B cell (primary cell): ENCODE measurements around the gene ZNF672. TPM values are rescaled to one million over a fixed set of nuclear protein-coding genes. Genes with fewer than 3 reads are reported as not detected.

Experiments
- ATAC-seq: fragments of 200-7000 bp; cut with Tn5 transposase; one replicate; pipeline ENCODE4 v1.10.0; 2021; ENCODE audit warnings: low read depth, mild to moderate bottlenecking, moderate number of reproducible peaks, moderate library complexity
- CTCF ChIA-PET: fragments of 350-600 bp; sonication (Branson Sonifier 250); formaldehyde crosslinking; loops from one replicate; lab custom pipeline; 2021; ENCODE audit warnings: antibody characterized with exemption, inconsistent platforms; lab: Charles Lee
- POLR2A ChIA-PET: fragments of 350-600 bp; sonication (Branson Sonifier 250); formaldehyde crosslinking; loops from one replicate; lab custom pipeline; 2021; ENCODE audit warnings: antibody characterized with exemption; lab: Charles Lee
- DNase-seq: peaks from one replicate; pipeline ENCODE4 v3.0.0; 2013
- H2AFZ ChIP-seq: 2 replicates; pipeline ENCODE4 v1.6.1; 2012; ENCODE audit warnings: mild to moderate bottlenecking, low read depth, low read length; ENCODE audit not compliant: insufficient read depth, poor library complexity, severe bottlenecking
- H3K27ac ChIP-seq, 2 donors: 1 replicate in 1 of 2; 2 replicates in 1 of 2; pipeline ENCODE4 v1.5.1; 2012 to 2013; ENCODE audit warnings: low read length in 2 of 2, mild to moderate bottlenecking in 2 of 2, moderate library complexity in 1 of 2
- H3K27me3 ChIP-seq, 4 experiments: fragments of 200-600 bp in 1 of 4; sonication (generic) in 1 of 4; replicated peaks in 1 of 4; 1 replicate in 2 of 4; 2 replicates in 2 of 4; pipeline versions ENCODE4 v1.6.1 to v1.7.0; 2013 to 2016; ENCODE audit warnings: low read length in 3 of 4, mild to moderate bottlenecking in 2 of 4, mixed read lengths in 1 of 4, moderate library complexity in 1 of 4; ENCODE audit not compliant: insufficient read depth in 4 of 4, control insufficient read depth in 3 of 4; ENCODE audit errors: control extremely low read depth in 1 of 4
- H3K36me3 ChIP-seq, 2 experiments: replicated peaks in 1 of 2; 1 replicate in 1 of 2; 2 replicates in 1 of 2; pipeline versions ENCODE4 v1.6.1 to v1.7.1; 2013; ENCODE audit warnings: low read length in 1 of 2; ENCODE audit not compliant: insufficient read depth in 2 of 2, control insufficient read depth in 1 of 2; ENCODE audit errors: control extremely low read depth in 1 of 2, extremely low read depth in 1 of 2
- H3K4me1 ChIP-seq, 2 donors: fragments of 200-600 bp in 1 of 2; sonication (generic) in 1 of 2; 1 replicate in 1 of 2; 2 replicates in 1 of 2; pipeline versions ENCODE4 v1.5.1 to v1.6.1; 2013 to 2017; ENCODE audit warnings: low read length in 2 of 2; ENCODE audit not compliant: control insufficient read depth in 2 of 2, insufficient read depth in 2 of 2
- H3K4me2 ChIP-seq: replicated peaks from 2 replicates; pipeline ENCODE3; 2012; ENCODE audit warnings: mild to moderate bottlenecking, low read depth, low read length; ENCODE audit not compliant: poor library complexity, severe bottlenecking
- H3K4me3 ChIP-seq, 5 experiments: fragments of 200-600 bp in 1 of 5; sonication (generic) in 1 of 5; 1 replicate in 3 of 5; 2 replicates in 2 of 5; pipeline versions ENCODE4 v1.5.1 to v1.7.0; 2011 to 2016; ENCODE audit warnings: low read length in 4 of 5, mild to moderate bottlenecking in 4 of 5, low read depth in 2 of 5, control low read depth in 1 of 5, moderate library complexity in 1 of 5; ENCODE audit not compliant: insufficient read depth in 1 of 5; ENCODE audit errors: control extremely low read depth in 1 of 5, extremely low read depth in 1 of 5
- H3K79me2 ChIP-seq: fragments of 200-600 bp; sonication (generic); one replicate; pipeline ENCODE4 v1.6.0; 2016; ENCODE audit warnings: low read length; ENCODE audit not compliant: control insufficient read depth, insufficient read depth
- H3K9ac ChIP-seq: fragments of 200-600 bp; sonication (generic); 2 replicates; pipeline ENCODE4 v1.6.1; 2017; ENCODE audit warnings: mild to moderate bottlenecking, low read length, moderate library complexity
- H3K9me3 ChIP-seq, 3 donors: one replicate each; pipeline versions ENCODE4 v1.6.1 to v1.7.1; 2013; ENCODE audit warnings: low read length in 2 of 3; ENCODE audit not compliant: control insufficient read depth in 2 of 3, insufficient read depth in 1 of 3; ENCODE audit errors: control extremely low read depth in 1 of 3
- H4K20me1 ChIP-seq: 2 replicates; pipeline ENCODE4 v1.6.0; 2012; ENCODE audit warnings: mild to moderate bottlenecking, low read length; ENCODE audit not compliant: insufficient read depth, control insufficient read depth, poor library complexity, severe bottlenecking
- H3K27ac Mint-ChIP-seq: one replicate; pipeline ENCODE4 v1.8.0; 2021; ENCODE audit warnings: mixed read lengths
- H3K27me3 Mint-ChIP-seq: one replicate; pipeline ENCODE4 v1.8.0; 2021; ENCODE audit warnings: mixed read lengths
- H3K4me1 Mint-ChIP-seq: one replicate; pipeline ENCODE4 v1.8.0; 2021; ENCODE audit warnings: mixed read lengths
- H3K4me3 Mint-ChIP-seq: one replicate; pipeline ENCODE4 v1.8.0; 2021; ENCODE audit warnings: mixed read lengths
- H3K9me3 Mint-ChIP-seq: one replicate; pipeline ENCODE4 v1.8.0; 2022; ENCODE audit warnings: mixed read lengths; ENCODE audit not compliant: insufficient read depth
- EZH2 ChIP-seq: IDR thresholded peaks from 2 replicates; pipeline ENCODE4 v1.6.1; 2012; ENCODE audit warnings: borderline replicate concordance, low read depth, mild to moderate bottlenecking, moderate library complexity, low read length; ENCODE audit not compliant: insufficient read depth, poor library complexity, severe bottlenecking
- WGBS: methylation state at CpG from one replicate; pipeline ENCODE4 v1.1.5; 2013; ENCODE audit warnings: missing lambda C conversion rate; ENCODE audit not compliant: insufficient coverage; 5-methylcytosine and 5-hydroxymethylcytosine counted together
- intact Hi-C: fragments of 100-400 bp; cut with micrococcal nuclease; formaldehyde crosslinking; loops from one replicate; pipeline ENCODE4 v1.10.0; 2022
- polyA plus RNA-seq: library from polyadenylated mRNA; depleted of rRNA; stranded (reverse); fragments of >200 nt; gene quantifications from 2 replicates; pipeline ENCODE4 v1.2.3, GENCODE V29; 2012
- total RNA-seq, 2 donors: library from RNA; stranded (reverse); fragments of 120-200 nt in 1 of 2; gene quantifications; 1 replicate in 1 of 2; 2 replicates in 1 of 2; pipeline versions ENCODE4 v1.2.3 to v1.2.4, GENCODE V29; 2013 to 2022
- TF ChIP-seq, protein P1 (sequence below): fragments of 200-600 bp; IDR thresholded peaks from one replicate; pipeline ENCODE4 v1.8.0; 2022; ENCODE audit warnings: antibody characterized with exemption, mild to moderate bottlenecking

The ZNF672 gene
- total and polyA plus RNA-seq, 2 donors (not counting 1 experiment from before 2014, with no cell fraction given): 46.4 to 56.3 TPM

DNA sequence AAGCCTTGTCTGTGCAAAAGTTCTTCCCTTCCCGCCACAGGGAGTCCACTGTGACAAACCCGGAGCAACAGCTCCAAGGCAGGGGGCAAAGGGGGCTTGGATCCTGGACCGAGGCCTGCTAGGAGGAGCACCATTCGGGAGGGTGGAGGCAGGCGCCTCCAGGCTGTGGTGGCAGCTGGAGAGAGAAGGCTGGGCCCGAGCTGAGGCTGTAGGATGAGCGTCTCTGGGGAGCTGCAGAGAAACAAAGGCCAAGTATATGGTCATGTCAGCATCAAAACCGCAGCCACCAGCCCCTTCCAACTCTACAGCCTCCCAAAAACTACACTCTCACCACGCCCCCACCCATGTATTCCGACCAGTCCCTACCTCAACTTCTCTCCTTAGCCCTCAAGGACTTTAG lies 12.9 kb upstream of the ZNF672 start:
- Mint-ChIP-seq H3K4me1 (peaks cover 66% of the 10 kb centered on the region), H3K4me3 (peak overlapping the region; percentile 95), H3K27me3 (no peaks in the 10 kb centered on the region), H3K9me3 (no peaks in the 10 kb centered on the region), H3K27ac (peak overlapping the region; percentile 96)
- Histone ChIP-seq H3K36me3 (peaks cover 0 to 40% of the 10 kb centered on the region in 2 experiments), H4K20me1 (peaks cover 25% of the 10 kb centered on the region), H3K9me3 (no peaks in the 10 kb centered on the region), H3K27ac (peak overlapping the region; percentile 98), H3K4me3 (peak overlapping the region; percentile 86 to 99 (median 93)), H3K79me2 (peaks cover 55% of the 10 kb centered on the region), H2AFZ (peak overlapping the region; percentile 94), H3K4me2 (peak overlapping the region; percentile 88), H3K27me3 (no peaks in the 10 kb centered on the region), H3K9ac (peak overlapping the region; percentile 98), H3K4me1 (peaks cover 59 to 62% of the 10 kb centered on the region in 2 donors)
- DNase-seq: no peak
- no peak for ATAC-seq
- POLR2A ChIA-PET: interaction anchor here (0.6 to 3.4 kb wide), 7 partner anchors 13 to 81 kb away, joined by 3 to 51 read pairs (median 7); partner anchors contain the start of genes PGBD2, ZNF672 and ZNF692
- 57% methylated on average over 8 of the region's 10 CpGs for WGBS
- no peak for TF ChIP-seq EZH2
- TF ChIP-seq, protein P1, sequence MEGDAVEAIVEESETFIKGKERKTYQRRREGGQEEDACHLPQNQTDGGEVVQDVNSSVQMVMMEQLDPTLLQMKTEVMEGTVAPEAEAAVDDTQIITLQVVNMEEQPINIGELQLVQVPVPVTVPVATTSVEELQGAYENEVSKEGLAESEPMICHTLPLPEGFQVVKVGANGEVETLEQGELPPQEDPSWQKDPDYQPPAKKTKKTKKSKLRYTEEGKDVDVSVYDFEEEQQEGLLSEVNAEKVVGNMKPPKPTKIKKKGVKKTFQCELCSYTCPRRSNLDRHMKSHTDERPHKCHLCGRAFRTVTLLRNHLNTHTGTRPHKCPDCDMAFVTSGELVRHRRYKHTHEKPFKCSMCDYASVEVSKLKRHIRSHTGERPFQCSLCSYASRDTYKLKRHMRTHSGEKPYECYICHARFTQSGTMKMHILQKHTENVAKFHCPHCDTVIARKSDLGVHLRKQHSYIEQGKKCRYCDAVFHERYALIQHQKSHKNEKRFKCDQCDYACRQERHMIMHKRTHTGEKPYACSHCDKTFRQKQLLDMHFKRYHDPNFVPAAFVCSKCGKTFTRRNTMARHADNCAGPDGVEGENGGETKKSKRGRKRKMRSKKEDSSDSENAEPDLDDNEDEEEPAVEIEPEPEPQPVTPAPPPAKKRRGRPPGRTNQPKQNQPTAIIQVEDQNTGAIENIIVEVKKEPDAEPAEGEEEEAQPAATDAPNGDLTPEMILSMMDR: no peak
- CTCF ChIA-PET: interaction anchor here (0.9 to 4.8 kb wide), 4 partner anchors 13 to 34 kb away, joined by 4 to 43 read pairs (median 29); partner anchors contain the start of genes ZNF672 and ZNF692
- intact Hi-C loops: no loop called here

DNA sequence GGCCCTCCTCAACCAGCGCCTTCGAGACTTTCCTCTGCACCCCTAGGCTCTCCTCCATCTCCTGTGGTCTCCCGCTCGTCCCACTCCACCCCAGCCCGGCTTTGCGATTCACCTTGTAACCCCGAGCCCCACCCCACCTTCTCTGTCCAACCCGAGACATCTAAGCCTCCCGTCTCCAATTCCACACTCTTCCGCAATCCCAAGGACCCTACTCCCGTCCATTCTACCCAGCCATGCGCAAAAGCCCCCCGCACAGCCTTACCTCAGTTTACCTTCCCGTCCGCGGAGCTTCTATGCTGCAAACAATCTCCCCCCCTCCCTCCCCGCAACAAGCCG lies 12.5 kb upstream of the ZNF672 start:
- DNase-seq (no peak), ATAC-seq (peak; percentile 1)
- ChIA-PET CTCF (interaction anchor here (1.1 to 4.8 kb wide), 5 partner anchors 12 to 203 kb away, joined by 5 to 43 read pairs (median 22); partner anchors contain the start of genes ZNF672 and ZNF692), POLR2A (interaction anchor here (0.6 to 3.4 kb wide), 8 partner anchors 12 to 81 kb away, joined by 3 to 51 read pairs (median 8); partner anchors contain the start of genes PGBD2, ZNF672 and ZNF692)
- peaks cover 51% of the 10 kb centered on the region for H3K79me2 ChIP-seq
- H3K27me3 Mint-ChIP-seq: no peaks in the 10 kb centered on the region
- peak overlapping the region; percentile 95 for H3K4me3 Mint-ChIP-seq
- peak overlapping the region; percentile 94 for H2AFZ ChIP-seq
- TF ChIP-seq EZH2: no peak
- TF ChIP-seq, protein P1: no peak
- no peaks in the 10 kb centered on the region for H3K27me3 ChIP-seq
- H3K4me1 Mint-ChIP-seq: peaks cover 63% of the 10 kb centered on the region
- peaks cover 25% of the 10 kb centered on the region for H4K20me1 ChIP-seq
- H3K27ac Mint-ChIP-seq: peak overlapping the region; percentile 96
- H3K4me3 ChIP-seq: peak overlapping the region; percentile 86 to 99 (median 93)
- peak overlapping the region; percentile 98 for H3K27ac ChIP-seq
- no peaks in the 10 kb centered on the region for H3K9me3 Mint-ChIP-seq
- H3K4me2 ChIP-seq: peak overlapping the region; percentile 88
- H3K4me1 ChIP-seq: peaks cover 55 to 58% of the 10 kb centered on the region in 2 donors
- H3K9ac ChIP-seq: peak overlapping the region; percentile 98
- intact Hi-C loops: no loop called here
- H3K36me3 ChIP-seq: peaks cover 0 to 36% of the 10 kb centered on the region in 2 experiments
- no peaks in the 10 kb centered on the region for H3K9me3 ChIP-seq
- under 1% methylated on average over 18 of the region's 18 CpGs for WGBS
